NCI-H2081 treated with DMSO at 0.1 percent for 48 hours (cell line): ENCODE measurements around the gene ABTB2.
"Not testable (repeated sequence)": the region's sequence is repeated elsewhere in the genome, so short reads cannot be mapped to it uniquely, and the experiment has no call there.

Source experiments
- DNase-seq: peaks from one replicate; lab custom pipeline; 2025; lab: John Stamatoyannopoulos, UW

The ABTB2 gene

DNA sequence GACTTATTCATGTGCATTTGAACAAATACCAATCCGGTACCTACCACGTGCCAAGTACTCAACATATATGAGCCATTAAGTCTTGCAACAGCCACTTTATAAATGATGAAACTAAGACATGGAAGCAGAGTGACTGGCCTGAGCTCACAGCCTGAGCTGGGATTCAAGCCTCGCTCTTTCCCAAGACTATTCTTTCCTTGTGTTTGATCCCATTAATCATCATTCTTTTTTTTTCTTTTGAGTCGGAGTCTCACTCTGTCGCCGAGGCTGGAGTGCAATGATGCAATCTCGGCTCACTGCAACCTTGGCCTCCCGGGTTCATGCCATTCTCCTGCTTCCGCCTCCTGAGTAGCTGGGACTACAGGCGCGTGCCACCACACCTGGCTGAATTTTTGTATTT is 119.3 kb downstream of the ABTB2 start:
- DNase-seq, result no peak

DNA sequence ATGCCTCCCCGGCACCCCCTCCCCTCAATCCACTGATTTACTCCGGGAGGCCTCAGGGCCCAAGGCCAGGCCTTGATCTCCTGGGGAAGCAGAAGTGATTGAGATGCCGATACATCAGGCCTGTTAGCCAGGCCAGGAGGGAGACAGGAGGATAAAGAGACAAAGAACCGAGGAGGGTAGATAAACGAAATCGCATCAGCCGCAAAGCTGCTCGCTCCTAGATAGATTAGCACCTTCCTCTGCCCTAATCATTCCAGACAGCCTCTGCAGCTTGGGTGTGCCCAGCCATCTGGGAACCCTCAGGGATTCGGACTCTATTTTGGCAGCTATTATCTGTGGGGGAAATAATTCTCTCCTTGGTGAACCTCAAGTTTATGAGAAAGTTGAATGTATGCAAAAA is 121.2 kb downstream of the ABTB2 start:
- DNase-seq, result no peak

DNA sequence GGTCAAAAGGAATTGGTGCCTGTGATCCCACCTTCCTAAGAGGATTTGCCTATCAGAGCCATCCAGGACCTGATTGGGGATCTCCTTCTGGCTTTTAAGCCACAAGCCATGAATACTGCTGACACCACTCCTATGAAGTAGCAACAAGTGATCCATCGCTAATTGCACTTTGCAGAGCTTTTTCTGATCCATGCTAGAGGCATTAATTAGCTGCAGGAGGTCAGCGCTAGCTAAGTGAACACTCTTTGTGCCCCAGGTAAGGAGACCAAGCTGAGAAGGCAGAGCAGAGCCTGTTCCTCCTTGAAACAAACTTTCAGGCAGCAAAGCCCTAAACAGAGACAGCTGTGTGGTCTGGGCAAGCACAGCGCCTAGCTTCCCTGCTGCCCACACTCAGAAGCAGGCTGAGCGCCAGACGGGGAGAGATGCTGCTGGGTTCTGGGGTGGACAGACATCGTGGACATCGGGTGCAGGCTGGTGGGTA is 122.2 kb downstream of the ABTB2 start:
- no peak for DNase-seq

DNA sequence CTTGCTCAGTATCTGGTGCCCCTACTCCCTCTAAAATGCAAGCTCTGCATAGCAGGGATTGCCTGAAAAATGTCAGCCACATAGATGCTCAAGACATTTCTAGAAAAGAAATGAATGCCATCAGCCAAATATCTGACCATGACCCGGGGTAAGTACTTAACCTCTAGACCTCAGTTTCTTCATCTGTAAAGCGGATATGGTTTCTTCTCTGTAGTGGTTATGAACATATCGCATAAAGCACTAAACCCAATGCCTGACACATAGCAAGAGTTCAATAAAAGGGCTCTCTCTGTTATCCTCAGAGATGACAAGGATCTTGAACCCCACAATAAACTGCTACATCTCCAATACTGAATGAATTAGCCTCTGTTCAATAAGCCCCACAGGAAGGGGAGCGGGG is 122.6 kb downstream of the ABTB2 start:
- no peak for DNase-seq

DNA sequence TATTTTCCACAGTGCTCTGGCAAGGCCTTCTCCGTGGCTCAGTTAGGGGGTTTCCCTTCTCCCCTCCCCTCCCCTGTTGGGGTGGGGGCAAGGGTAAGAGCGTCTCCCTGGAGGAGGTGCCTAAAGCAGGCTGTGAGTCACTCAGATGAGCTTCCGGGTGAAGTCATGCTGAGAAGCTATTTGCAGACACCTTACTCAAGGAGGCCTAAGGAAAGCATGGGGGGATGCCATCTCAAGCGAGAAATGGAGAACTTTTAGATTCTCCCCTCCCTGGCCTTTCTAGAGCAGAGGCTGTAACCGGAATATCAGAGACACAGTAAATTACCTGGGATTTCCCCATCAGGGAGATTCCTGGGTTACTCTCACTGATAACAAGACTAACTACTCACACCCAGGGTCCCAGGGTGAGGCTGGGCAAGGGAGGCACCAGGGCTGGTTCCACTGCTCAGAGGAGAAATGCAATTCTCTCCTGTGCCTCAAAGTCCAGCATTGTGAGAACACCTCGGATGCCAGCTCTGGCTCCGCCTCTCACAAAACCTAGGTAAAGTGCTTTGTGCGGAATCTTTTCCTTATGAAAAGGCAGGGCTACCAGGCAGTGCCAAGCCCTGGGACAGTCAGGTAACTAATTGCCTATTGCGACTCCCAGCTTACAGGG is 123.6 kb downstream of the ABTB2 start:
- no peak for DNase-seq

DNA sequence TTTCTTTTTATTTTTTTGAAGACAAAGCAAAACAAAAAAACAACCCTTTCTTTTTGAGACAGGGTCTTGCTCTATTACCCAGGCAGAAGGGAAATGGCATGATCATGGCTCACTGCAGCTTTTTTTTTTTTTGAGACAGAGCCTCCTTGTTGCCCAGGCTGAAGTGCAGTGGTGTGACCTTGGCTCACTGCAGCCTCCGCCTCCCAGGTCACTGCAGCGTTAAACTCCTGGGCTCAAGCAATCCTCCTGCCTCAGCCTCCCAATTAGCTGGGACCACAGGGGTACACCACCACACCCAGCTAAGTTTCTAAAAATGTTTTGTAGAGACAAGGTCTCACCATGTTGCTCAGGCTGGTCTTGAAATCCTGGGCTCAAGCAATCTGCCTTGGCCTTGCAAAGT is 124.6 kb downstream of the ABTB2 start:
- DNase-seq, result no peak

DNA sequence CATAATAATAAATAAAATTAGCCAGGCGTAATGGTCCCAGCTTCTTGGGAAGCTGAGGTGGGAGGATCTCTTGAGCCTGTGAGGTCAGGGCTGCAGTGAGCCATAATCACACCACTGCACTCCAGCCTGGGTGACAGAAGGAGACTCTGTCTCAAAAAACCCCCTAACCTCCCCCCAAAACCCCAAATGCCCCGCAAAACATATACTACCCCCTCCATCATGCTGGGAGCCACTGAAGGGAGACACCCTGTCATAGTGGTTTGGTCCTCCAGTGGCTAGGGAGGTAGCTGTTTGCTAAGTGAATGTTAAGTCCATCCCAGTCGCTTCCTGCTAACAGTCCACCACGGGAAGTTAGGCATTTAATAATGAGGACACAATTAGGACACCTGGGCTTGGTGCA is 125.0 kb downstream of the ABTB2 start:
- DNase-seq, result no peak

DNA sequence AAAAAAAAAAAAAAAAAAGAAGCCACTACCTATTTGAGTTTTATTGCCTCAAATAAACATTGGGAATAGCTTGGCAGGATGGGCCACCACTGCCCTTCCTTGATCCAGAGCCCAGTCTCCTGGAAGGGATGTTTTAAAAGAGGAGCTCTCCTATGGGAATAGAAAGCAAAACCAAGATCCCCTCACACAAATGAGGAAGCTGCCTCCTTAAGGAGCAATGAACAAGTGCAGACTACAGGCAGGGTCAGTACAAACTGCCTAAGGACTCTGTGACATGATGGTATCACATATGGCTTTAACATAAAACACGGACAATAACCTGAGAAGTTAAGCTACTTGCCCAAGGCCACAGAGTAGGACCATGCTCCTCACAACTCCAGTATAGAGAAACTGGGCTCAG is 131.6 kb downstream of the ABTB2 start:
- no peak for DNase-seq

DNA sequence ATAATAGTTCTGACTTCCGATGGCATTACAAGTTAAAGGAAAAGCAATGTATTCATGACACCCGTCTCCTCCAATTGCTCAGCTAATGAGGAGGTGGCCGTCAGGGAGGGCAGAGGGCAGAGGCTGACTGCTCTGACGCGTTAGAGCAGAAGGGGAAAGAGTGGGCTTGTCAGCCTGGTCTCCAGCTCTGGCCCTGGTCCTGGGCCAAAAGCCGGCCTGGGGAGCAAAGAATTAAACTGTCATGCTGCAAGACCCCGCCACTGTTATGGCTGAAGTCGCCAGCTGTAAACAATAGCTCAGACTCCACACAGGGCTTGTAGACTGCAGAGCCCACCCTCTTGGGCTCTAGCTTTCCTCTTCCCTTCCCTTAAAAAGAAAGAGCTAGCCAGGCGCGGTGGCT is 132.7 kb downstream of the ABTB2 start:
- no peak for DNase-seq

DNA sequence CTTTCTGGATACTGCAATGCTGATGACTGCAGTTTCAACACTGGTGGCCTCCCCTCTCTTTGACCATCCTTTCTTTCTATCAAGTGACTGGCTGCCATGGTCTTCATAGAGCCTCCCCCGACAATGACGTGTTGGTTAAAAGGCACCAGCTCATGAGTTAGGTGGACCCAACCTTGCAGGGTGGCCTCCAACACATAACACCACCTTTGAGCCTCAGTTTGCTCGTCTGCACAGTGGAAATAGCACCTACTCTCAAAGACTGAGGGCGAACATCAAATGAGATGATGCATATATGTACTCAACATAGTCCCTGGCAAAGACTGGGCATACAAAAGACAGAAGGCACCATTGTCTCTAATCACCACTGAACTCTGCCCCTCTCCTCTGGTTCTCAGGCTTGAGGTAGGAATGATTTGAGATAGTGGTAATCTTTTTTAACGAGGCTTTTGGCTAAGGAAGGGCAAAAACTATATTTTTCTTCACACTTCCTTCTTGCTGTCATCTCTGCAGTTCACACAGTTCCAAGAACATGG is 133.3 kb downstream of the ABTB2 start:
- DNase-seq, result no peak

DNA sequence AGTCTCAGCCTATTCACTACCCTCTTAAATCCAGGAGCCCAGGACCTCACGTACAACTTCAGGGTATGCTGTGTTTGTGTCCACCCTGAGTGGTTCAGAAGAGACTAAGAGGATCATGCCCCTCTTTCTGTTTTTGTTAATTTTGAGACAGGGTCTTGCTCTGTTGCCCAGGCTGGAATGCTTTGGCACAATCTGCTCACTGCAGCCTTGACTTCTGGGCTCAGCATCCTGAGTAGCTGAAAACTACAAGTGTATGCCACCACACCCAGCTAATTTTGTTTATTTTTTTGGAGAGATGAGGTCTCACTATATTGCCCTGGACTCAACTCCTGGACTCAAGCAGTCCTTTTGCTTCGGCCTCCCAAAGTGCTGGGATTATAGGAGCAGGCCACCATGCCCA is 133.9 kb downstream of the ABTB2 start:
- no peak for DNase-seq

DNA sequence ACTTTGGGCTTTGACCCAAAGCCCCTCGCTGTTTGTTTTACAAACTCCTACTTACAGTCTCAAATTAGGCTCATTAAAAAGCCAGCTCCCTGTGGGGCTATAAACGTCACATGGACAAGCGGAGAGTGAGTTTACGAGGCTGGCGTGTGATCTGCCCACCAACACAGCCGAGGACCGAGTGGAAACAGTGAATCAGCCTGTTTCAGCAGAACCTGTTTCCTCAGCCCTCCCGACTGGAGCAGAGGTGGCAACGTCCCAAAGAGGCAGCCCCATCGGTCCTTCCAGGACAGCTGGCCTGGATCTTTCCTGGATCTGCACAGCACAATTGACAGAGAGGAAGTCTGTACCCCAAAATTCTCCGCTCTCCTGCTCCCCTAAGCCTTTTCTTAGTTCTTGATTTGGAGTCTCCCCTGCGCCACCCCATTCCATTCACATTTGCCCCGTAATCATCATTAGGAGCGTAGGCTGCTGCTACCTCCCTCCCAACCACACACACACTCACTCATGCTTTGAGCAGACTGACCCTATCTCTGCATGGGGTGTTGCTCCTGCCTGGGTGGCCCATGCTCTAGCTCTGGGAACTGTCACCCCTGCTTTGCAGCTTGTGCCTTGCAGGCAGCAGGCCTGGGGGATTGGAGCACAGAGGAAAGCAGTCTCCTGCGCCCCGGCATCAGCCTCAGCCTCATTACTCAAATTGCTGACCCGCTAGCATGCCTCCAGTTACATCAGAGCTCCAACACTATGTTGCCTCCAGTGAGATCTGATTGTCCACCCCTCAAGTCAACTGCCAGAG is 134.6 kb downstream of the ABTB2 start:
- no peak for DNase-seq

DNA sequence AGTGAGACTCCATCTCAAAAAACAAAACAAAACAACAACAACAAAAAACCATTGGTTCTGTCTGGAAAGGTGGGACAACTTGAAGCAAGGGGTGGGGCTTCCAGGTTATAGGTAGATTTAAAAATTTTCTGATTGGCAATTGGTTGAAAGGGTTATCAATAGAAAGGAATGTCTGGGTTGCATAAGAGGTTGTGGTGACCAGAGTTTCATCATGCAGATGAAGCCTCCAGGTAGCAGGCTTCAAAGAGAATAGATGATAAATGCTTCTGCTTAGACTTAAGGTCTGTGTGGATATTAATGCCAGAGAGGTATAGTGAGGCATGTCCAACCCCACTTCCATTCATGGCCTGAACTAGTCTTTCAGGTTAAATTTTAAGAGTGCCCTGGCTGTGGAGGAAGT is 135.8 kb downstream of the ABTB2 start:
- no peak for DNase-seq

DNA sequence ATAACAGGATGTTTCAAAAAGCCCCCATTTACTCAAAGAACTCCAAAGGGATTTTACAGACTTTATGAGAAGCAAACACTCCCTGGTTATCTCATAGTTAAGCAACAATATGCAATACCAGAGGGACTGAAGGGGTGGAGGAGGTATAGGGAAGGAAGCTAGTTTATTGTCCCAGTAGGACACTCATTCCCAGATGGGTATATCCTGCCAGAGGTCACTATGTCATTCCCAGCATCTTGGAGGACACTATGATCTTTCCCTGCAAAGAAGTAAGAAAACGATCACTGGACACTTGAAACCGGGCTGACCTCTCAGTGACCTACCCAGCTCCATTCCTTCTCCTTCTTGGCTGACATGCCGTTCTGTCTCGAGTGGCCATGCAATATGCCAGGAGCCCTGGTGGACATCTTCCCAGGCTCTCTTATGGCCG is 137.9 kb downstream of the ABTB2 start:
- no peak for DNase-seq

DNA sequence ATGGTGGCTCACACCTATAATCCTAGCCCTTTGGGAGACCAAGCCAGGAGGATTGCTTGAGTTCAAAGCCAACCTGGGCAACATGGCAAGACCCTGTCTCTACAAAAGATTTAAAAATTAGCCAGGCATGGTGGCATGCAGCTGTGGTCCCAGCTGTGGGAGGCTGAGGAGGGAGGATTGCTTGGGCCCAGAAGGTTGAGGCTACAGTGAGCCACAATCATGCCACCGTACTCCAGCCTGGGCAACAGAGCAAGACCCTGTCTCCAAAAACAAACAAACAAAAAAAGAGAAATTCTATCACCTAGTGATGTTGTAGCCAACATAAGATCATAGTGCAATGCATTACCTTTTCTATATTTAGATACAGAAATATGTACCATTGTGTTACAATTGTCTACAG is 138.5 kb downstream of the ABTB2 start:
- DNase-seq, result no peak

DNA sequence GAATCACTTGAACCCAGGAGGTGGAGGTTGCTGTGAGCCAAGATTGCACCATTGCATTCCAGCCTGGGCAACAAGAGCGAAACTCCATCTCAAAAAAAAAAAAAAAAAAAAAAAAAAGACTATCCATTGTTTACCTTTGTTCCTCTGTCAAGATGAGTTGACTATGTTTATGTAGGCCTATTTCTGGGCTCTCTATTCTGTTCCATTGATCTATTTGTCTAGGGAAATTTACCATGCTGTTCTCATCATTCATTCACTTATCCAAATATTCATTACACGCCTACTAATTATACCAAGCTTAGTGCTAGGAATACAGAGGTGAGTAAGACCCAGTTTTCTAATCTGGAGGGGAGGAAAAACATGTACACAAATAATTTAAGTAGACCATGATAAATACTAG is 139.1 kb downstream of the ABTB2 start:
- DNase-seq, result not testable (repeated sequence)

DNA sequence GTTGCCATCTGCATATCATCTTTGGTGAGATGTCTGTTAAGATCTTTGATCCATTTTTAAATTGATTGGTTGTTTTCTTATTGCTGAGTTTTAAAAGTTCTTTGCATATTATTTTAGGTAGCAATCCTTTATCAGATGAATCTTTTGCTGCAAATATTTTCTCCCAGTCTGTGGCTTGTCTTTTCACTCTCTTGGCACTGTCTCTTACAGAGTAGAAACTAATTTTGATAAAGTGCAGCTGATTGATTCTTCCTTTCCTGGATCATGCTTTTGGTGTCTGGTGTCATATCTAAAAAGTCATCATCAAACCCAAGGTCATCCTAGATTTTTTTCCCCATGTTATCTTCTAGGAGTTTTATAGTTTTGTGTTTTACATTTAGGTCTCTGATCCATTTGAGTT is 139.7 kb downstream of the ABTB2 start:
- DNase-seq, result no peak

DNA sequence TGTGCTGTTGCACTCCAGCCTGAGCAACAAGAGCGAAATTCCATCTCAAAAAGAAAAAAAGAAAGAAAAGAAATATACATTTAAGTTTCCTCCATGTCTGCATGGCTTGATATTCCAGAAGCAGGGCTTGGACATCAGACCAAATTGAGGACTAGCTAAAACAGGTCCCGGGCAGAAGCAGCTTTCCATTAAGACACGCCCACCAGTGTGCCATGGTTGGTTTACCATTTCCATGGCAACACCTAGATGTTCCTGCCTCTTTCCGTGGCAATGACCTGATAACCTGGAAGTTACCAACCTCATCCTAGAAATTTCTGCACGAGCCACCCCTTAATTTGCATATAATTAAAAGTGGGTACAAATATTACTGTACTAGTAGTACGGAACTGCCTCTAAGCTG is 141.1 kb downstream of the ABTB2 start:
- no peak for DNase-seq

DNA sequence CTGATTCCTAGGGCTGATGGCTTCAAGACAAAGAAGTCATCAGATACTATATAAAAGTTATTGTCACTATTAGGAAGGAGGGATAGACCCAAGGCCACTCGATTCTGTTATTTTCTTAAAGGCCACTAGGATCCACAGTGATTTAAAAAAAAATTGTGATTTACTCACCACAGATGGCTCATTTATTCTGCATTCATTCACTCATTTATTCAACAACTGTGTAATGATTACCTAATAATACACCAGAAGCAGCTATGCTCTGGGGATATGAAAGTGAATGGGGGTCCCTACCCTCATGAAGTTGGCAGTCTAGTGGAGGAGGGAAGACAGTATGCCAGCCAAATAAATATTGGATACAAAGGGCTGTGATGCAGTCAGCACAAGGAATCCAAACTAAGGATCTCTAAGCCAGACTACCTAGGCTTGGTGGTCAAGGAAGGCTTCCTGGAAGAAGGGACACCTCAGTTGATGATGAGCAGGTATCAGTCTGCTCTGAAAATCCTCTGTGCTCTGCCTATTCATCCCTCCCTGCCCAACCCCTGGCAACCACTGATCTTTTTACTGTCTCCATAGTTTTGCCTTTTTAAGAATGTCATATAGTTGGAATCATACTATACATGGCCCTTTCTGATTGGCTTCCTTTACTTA is 141.9 kb downstream of the ABTB2 start:
- no peak for DNase-seq

DNA sequence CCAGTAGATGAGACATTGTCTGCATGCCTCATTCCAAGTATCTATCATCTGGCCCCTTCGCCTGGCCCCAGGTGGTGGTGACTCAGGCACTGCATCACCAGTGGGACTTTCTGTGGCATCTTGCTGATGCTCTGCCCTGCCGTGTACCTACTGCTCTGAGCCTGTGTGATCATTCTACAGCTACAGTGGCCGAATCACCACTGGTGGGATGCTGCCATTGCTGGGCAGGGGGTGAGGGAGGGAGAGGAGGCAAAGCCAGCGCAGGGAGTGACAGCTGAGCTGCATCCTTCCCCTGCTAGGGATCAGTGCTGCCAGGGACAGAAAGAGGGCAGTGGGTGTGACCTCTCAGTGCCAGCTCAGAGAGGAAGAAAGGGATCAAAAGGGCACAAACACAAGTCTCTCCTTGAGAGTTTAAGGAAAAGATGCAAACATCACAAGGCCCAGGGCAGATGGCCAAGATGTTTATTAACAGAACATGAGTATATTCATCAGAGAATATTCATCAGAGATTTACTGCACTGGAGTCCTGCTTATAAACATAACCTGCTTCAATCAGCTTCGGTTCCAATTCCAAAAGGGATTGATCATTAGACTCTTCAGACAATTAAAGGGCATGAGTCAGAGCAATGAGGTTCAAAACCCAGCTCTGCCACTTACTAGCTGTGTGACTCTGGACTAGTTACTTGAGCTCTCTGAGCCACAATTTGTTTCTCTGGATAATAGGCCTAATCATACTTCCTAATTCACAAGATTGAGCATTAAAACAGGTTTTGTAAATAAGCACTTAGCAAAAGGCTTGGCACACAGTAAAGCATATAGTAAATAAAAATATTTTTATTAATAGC is 142.6 kb downstream of the ABTB2 start:
- no peak for DNase-seq

DNA sequence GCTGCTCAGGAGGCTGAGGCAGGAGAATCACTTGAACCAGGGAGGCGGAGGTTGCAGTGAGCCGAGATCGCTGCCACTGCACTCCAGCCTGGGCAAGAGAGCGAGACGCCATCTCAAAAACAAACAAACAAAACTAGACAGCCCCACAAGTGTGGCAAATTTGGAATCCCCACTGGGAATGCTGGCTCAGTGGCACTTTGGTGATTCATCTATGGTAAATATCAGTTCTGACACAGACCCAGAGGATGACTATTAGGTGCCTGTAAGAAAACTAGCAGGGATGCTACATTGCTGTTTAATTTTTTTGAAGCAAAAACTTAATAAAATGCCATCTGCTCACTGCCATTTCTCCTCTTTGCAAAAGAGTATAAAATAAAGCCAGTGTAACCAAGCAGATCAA is 144.4 kb downstream of the ABTB2 start:
- no peak for DNase-seq

DNA sequence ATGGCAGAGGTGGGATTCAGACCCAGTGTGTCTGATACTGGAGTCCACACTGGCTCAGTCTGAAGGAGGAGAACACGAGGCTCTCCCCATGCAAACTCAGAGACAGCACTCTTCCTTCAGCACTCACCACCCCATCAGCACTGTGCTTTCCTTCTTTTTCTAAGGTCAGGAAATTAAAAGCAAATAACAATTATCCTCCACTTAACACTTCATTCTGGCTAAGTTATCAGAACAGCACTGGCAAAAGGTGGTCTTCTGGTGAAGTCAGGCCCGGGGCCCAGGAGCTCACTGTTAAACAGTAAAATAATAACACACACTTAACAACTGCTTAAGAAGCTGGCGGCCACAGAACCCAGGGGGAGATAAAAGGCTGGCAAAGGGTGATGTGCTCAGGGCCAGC is 145.2 kb downstream of the ABTB2 start:
- no peak for DNase-seq
